HG02870 (cell line): ENCODE data around the gene PPT1.

ENCODE experiments used
- ATAC-seq: cut with Tn5 transposase; IDR thresholded peaks from one replicate; pipeline ENCODE4 v1.9.1; 2021; ENCODE audit warnings: mild to moderate bottlenecking, moderate library complexity; ENCODE audit not compliant: unreplicated experiment

PPT1 gene

DNA sequence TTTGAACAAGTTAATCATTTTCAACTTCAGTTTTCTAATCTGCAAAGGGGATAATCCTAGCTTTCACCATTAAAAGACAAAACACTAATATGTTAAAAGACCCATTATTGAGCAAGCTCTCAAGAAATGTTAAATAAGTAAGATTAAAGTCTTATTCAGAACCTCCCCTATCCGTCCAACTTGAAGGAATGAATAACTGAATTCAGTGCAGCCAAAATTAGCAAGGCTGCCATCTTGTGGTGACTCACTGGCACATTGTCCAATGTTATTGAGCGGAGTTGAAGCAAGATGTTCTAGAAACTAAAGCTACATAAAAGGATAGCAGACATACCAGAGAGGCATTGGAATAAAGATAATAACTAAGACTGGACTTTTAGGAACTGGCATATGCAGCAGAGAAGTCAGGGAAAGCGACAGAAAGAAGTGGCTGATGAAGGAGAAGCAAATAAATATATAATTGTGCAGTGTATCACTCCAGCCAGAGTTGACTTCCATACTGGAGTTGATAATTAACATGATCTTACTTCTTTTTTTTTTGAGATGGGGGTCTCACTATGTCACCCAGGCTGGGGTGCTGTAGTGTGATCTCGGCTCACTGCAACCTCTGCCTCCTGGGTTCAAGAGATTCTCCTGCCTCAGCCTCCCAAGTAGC is 64.7 kb downstream of the PPT1 start:
- ATAC-seq = no peak

DNA sequence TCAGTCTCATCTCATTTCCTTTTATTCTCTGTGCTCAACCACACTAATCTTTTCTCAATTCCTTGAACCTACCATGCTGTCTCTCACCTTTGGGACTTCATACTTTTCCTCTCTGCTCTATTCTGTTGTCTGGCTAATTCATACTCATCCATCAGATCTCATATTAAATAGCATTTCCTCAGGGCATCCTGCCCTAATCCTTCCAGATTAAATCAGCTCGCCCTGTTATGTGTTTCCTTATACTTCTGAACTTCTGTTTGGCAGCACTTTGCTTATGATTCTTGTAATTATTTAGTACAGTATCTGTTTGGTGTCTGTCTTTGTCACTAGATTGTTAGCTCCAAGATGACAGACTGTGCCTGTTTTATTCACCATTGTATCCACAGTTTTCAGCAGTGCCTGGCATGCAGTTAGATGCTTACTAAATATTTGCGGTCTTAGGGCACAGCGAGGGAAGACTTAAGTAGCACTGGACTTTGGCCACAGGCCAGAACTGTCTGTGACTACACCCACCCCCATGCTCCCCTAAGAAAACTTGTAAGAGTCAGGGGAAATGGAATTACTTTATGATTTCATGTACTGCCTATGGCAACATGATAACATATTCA is 66.4 kb downstream of the PPT1 start:
- no peak for ATAC-seq

DNA sequence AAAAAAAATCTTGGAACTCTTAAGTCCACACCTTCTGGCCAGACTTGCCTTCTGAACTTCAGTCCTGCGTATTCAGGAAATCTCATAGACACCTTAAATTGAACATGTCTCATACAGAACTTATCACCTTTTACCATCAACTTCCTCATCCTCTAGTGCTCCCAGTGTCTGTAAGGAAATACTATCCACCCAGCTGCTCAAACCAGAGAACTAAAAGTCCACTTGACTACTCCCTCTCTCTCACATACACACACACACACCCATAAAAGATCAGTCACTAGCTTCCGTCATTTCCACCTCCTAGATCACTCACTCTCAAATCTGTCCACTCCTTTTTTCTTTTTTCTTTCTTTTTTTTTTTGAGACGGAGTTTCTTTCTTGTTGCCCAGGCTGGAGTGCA is 67.4 kb downstream of the PPT1 start:
- ATAC-seq = no peak

DNA sequence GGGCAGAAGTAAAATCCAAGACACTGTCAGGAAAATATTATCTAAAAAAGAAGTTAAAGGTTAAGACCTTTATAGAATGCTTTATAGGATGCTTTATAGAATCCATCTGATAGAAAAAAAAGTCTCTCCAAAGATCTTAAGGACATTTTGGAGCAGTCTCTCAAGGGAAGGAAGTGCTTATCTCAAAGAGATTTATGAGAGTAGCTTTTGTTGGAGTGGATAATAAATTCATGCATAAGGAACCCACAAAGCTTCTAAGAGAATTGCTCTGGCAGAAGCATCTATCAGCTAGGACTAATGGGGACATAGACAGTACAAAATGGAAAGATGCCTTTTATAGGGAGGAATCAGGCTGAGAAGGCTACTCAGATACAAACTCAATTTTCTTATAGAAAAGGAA is 69.4 kb downstream of the PPT1 start:
- no peak for ATAC-seq

DNA sequence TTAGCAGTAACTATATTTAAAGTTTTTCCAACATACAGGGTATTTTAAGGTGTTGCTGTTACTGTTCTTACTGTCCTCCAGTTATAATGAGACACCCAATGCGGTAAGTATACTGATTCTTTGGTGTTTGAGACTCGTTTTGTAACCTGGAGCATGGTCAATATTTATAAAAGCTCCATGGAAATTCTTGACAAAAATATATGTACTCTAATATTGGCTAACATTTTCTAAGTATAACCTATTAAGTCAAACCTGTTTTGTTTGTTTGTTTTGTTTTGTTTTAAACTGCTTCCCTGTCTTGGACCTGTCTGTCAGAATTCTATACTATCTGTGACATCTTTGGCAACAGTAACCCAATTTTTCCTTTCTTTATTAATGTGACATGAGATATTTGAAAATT is 72.4 kb downstream of the PPT1 start:
- ATAC-seq = no peak

DNA sequence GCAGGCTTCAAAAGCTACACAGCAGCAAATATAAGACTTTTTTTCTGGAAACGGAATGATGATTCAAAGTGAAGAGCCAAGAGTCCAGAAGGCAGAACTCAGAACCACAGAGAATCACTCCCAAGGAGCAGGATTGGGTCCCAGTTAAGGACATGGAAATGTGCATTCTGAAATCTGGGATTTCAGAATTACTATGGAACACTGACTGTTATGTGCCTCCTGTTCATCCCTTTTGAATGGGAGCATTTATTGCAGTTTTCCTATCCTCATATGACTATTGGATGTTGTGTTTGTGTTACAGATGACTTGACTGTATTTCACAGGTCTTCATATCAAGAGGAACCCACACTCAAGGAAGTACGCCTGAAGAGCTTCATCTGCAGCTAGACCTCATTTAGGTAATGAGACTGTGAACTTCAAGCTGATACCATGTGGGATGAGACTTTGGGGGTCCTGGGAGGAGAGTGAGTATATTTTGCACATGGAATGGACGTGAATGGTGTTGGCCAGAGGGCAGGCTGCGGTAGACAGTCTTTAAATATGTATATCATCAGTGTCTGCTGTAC is 73.6 kb downstream of the PPT1 start:
- ATAC-seq = no peak
